ENCODE measurements around the gene LGI4.

DNA sequence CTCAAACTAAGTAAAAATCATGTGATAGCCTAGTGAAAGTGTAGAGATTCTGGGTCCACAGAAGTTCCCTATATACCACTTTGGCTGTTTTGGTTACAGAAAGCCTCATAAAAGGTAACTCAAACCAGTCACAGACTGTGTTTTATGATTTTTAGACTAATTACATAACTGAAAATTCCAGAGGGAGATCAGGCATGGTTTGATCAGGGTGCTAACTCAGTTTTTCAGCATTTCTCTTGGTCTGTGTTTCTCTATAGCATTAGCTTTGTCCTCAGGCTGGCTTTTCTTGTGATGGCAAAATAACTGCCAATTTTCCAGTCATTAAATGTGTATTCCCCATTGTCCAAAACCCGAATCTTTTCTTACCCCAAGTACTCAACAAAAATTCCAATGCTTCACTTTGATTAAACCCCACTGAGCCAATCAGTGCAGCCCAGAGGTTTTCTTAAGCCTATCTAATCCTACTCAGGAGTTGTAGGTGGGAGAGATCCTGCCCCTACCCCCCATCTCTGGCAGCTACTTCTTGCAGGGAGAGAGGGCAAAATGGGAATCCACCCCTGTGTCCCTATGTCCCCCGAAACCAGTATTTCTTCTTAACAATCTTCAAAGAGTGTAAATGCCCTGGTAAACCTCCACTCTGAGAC is 27.8 kb downstream of the LGI4 start:
- no peak for TF ChIP-seq POLR2A (IDR thresholded peaks at IDR 0.05)
- TF ChIP-seq, protein P1, sequence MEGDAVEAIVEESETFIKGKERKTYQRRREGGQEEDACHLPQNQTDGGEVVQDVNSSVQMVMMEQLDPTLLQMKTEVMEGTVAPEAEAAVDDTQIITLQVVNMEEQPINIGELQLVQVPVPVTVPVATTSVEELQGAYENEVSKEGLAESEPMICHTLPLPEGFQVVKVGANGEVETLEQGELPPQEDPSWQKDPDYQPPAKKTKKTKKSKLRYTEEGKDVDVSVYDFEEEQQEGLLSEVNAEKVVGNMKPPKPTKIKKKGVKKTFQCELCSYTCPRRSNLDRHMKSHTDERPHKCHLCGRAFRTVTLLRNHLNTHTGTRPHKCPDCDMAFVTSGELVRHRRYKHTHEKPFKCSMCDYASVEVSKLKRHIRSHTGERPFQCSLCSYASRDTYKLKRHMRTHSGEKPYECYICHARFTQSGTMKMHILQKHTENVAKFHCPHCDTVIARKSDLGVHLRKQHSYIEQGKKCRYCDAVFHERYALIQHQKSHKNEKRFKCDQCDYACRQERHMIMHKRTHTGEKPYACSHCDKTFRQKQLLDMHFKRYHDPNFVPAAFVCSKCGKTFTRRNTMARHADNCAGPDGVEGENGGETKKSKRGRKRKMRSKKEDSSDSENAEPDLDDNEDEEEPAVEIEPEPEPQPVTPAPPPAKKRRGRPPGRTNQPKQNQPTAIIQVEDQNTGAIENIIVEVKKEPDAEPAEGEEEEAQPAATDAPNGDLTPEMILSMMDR (IDR thresholded peaks at IDR 0.05 in 4 of 5, conservative IDR thresholded peaks at IDR 0.05 in 1 of 5): no peak

All from gastrocnemius medialis (tissue), 4 donors.